Measurements from ENCODE around the gene DIO2.

DIO2 gene

GRCh38 chr14:80167793-80168448, 43.4 kb downstream of the DIO2 start:
- no peak for DNase-seq (ENCODE audit: low read depth)

- no peak for DNase-seq (ENCODE audit: low read depth)
Measured at GRCh38 chr14:80164991-80165721, 46.1 kb downstream of the DIO2 start.

GRCh38 chr14:80152763-80153162, 58.5 kb downstream of the DIO2 start:
- no peak for DNase-seq (ENCODE audit: low read depth)

GRCh38 chr14:80152166-80152565, 59.1 kb downstream of the DIO2 start:
- no peak for DNase-seq (ENCODE audit: low read depth)

- no peak for DNase-seq (ENCODE audit: low read depth)
Measured at GRCh38 chr14:80150301-80150700, 61.0 kb downstream of the DIO2 start.

Measured in activated T-cell treated with anti-CD3 and anti-CD28 coated beads for 1 hour (primary cell).